ENCODE measurements around the gene NHLRC4. TPM values are rescaled to one million over a fixed set of nuclear protein-coding genes. Genes with fewer than 3 reads are reported as not detected.

The NHLRC4 gene
- total RNA-seq, 1 experiment from 2014 or later = 0.11 TPM

GRCh38 chr16:582614-583331, 16.0 kb downstream of the NHLRC4 start:
- no peak for DNase-seq (ENCODE audit: low read depth)

- no peak for DNase-seq (ENCODE audit: low read depth)
Measured at GRCh38 chr16:583470-583814, 16.6 kb downstream of the NHLRC4 start.

- no peak for DNase-seq (ENCODE audit: low read depth)
Measured at GRCh38 chr16:583815-584591, 17.2 kb downstream of the NHLRC4 start.

- no peak for DNase-seq (ENCODE audit: low read depth)
Measured at GRCh38 chr16:585351-585750, 18.5 kb downstream of the NHLRC4 start.

- DNase-seq (ENCODE audit: low read depth) = peak; percentile 37
Measured at GRCh38 chr16:586047-586644, 19.3 kb downstream of the NHLRC4 start.

GRCh38 chr16:586645-587590, 20.1 kb downstream of the NHLRC4 start:
- DNase-seq (ENCODE audit: low read depth) = no peak

GRCh38 chr16:588639-588888, 21.8 kb downstream of the NHLRC4 start:
- peak; percentile 51 for DNase-seq (ENCODE audit: low read depth)

- peak; percentile 90 for DNase-seq (ENCODE audit: low read depth)
Measured at GRCh38 chr16:588889-589657, 22.3 kb downstream of the NHLRC4 start.

GRCh38 chr16:589658-590187, 22.9 kb downstream of the NHLRC4 start, which contains the start of gene RAB40C:
Gene RAB40C, plus strand, starts transcription at chr16:590066. Its CDS starts 226 bp downstream, at chr16:590292.
- peak; percentile 95 for DNase-seq (ENCODE audit: low read depth)

GRCh38 chr16:590188-590814, 23.5 kb downstream of the NHLRC4 start:
- DNase-seq (ENCODE audit: low read depth) = peak; percentile 20

- no peak for DNase-seq (ENCODE audit: low read depth)
Measured at GRCh38 chr16:590815-591200, 24.0 kb downstream of the NHLRC4 start.

- DNase-seq (ENCODE audit: low read depth) = no peak
Measured at GRCh38 chr16:591231-591630, 24.4 kb downstream of the NHLRC4 start.

GRCh38 chr16:591892-592517, 25.2 kb downstream of the NHLRC4 start:
- no peak for DNase-seq (ENCODE audit: low read depth)

GRCh38 chr16:592518-593306, 25.9 kb downstream of the NHLRC4 start:
- no peak for DNase-seq (ENCODE audit: low read depth)

GRCh38 chr16:593406-593805, 26.6 kb downstream of the NHLRC4 start:
- no peak for DNase-seq (ENCODE audit: low read depth)

- DNase-seq (ENCODE audit: low read depth) = no peak
Measured at GRCh38 chr16:593807-594206, 27.0 kb downstream of the NHLRC4 start.

- no peak for DNase-seq (ENCODE audit: low read depth)
Measured at GRCh38 chr16:595094-595528, 28.3 kb downstream of the NHLRC4 start.

- no peak for DNase-seq (ENCODE audit: low read depth)
Measured at GRCh38 chr16:595942-596735, 29.3 kb downstream of the NHLRC4 start.

All from LHCN-M2 (cell line).